Activated naive CD8-positive, alpha-beta T cell (primary cell): ENCODE measurements around the gene NEK7.
"Not testable (repeated sequence)": the region's sequence is repeated elsewhere in the genome, so short reads cannot be mapped to it uniquely, and the experiment has no call there.

Experiments used
- H3K27ac Mint-ChIP-seq: one replicate; pipeline ENCODE4 v1.8.0; 2021; ENCODE audit warnings: mixed read lengths
- H3K27me3 Mint-ChIP-seq: one replicate; pipeline ENCODE4 v1.8.0; 2021; ENCODE audit warnings: mixed read lengths
- H3K36me3 Mint-ChIP-seq: one replicate; pipeline ENCODE4 v1.8.0; 2021; ENCODE audit warnings: mixed read lengths
- H3K4me1 Mint-ChIP-seq: one replicate; pipeline ENCODE4 v1.8.0; 2021; ENCODE audit warnings: low read depth, mixed read lengths
- H3K4me3 Mint-ChIP-seq: one replicate; pipeline ENCODE4 v1.8.0; 2021; ENCODE audit warnings: mild to moderate bottlenecking, mixed read lengths
- H3K9me3 Mint-ChIP-seq: one replicate; pipeline ENCODE4 v1.8.0; 2021; ENCODE audit warnings: low read depth, mixed read lengths

Gene NEK7

DNA sequence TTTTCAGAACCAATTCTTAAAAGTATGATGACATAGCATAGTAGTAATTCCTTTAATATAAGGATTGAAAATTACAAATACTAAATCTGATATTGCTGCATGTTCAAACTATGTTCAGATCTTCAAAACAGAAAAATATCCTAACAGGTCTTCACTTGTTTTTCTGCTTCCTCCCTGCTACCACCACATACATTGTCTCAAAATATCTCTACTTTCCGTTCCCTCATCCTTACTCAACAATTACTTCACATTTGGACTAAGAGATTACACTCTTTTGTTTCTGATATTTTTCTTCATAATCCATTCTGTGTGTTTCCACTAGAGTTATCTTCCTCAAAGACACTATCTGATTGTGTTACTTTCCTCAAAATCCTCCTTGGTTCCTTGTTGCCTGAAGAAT, 125.1 kb downstream of the NEK7 start:
- Mint-ChIP-seq H3K4me1 (peaks cover 2% of the 10 kb centered on the region), H3K36me3 (peaks cover 9% of the 10 kb centered on the region), H3K4me3 (no peak overlapping the region), H3K9me3 (no peaks in the 10 kb centered on the region), H3K27me3 (no peaks in the 10 kb centered on the region), H3K27ac (no peak overlapping the region)

DNA sequence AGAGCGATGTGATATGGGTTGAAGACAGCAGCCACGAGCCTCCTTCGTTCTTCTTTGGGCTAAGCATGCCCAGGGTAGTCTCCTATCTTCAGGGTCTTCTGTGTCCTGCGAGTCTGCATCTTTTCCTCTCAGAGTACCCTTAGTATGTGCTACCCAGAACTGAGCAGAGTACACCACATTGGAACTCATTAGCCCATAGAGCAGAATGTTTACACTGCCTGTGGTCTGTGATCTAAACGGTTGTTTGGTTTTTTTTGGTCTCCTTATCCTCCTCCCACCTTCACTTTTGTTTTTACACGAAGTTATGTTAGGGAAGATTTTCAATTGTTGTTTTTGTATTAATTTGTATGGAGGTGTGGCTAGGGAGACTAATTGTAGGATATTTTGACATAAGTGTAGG, 126.4 kb downstream of the NEK7 start:
- H3K36me3 Mint-ChIP-seq = peaks cover 9% of the 10 kb centered on the region
- no peaks in the 10 kb centered on the region for H3K9me3 Mint-ChIP-seq
- H3K4me3 Mint-ChIP-seq = no peak overlapping the region
- H3K27me3 Mint-ChIP-seq = no peaks in the 10 kb centered on the region
- no peak overlapping the region for H3K27ac Mint-ChIP-seq
- peaks cover 2% of the 10 kb centered on the region for H3K4me1 Mint-ChIP-seq

DNA sequence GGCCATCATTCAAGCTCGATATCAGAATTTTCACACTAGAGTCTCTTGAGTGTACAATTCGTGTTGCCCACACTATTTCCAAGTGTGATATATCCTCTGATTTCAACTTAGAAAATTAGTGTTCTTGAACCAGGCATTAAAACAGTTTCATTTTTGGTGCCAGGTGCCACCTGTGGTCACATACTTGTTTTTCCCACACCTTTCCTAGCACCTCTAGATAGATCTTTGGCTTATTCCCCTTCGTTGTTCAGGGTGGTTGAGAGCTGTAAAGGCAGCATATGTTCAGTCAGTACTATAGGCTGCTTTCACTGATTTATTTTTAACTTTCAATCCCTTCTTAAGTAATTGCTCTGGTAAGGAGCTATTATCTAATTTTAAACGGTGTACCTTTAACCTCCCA, 131.1 kb downstream of the NEK7 start:
- peaks cover 7% of the 10 kb centered on the region for H3K4me1 Mint-ChIP-seq
- H3K9me3 Mint-ChIP-seq = no peaks in the 10 kb centered on the region
- peaks cover 3% of the 10 kb centered on the region for H3K36me3 Mint-ChIP-seq
- no peak overlapping the region for H3K27ac Mint-ChIP-seq
- no peaks in the 10 kb centered on the region for H3K27me3 Mint-ChIP-seq
- no peak overlapping the region for H3K4me3 Mint-ChIP-seq

DNA sequence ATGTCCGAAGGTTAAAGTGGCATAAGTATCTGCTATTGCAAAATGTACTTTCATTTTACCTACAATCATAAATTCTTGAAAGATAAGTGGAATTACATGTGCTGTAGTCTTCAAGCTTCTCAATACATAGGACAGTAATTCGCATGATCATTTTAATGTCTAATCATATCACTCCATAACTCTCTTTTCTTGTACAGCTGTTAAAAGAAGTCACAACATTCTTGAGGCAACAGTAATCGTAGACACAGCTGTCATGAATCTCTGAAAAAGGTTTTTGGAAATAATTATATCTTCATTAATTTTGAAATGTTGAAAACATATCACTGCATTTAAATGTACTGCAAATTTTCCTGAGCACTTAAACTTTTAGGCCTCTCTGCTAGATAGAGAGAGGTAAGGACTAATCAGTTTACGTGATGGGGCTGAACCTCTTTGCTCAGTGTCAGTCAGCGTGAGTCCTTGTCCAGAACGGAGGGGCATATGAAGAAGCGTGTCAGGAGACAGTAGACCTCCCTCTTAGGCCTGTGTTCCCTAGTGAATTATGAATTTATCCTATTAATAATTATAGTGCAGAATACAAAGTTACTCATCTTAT, 133.4 kb downstream of the NEK7 start:
- peaks cover 2% of the 10 kb centered on the region for H3K36me3 Mint-ChIP-seq
- H3K27me3 Mint-ChIP-seq = no peaks in the 10 kb centered on the region
- H3K9me3 Mint-ChIP-seq = no peaks in the 10 kb centered on the region
- H3K4me3 Mint-ChIP-seq = no peak overlapping the region
- H3K27ac Mint-ChIP-seq = no peak overlapping the region
- peaks cover 7% of the 10 kb centered on the region for H3K4me1 Mint-ChIP-seq

DNA sequence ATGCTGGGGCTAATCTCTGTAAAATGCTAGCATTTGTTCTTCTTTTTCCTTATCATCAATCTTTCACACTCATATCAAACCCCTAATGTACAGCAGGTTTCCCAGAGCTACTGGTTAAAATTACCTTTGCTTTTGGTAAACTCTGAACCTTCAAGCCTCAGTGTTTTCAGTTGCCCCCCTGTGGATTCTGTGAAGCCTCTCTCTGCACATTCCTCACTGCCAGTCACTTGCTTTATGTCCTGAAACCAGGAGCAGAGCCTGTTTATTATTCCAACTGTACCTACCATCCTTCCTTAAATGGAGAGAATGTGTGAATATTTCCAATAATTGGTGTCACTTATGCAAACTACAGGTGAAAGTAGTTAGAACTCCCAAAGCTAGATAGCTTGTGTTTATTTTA, 134.2 kb downstream of the NEK7 start:
- H3K27ac Mint-ChIP-seq = peak overlapping the region; percentile 46
- peaks cover 7% of the 10 kb centered on the region for H3K4me1 Mint-ChIP-seq
- H3K4me3 Mint-ChIP-seq = no peak overlapping the region
- no peaks in the 10 kb centered on the region for H3K27me3 Mint-ChIP-seq
- H3K36me3 Mint-ChIP-seq = peaks cover 5% of the 10 kb centered on the region
- no peaks in the 10 kb centered on the region for H3K9me3 Mint-ChIP-seq

DNA sequence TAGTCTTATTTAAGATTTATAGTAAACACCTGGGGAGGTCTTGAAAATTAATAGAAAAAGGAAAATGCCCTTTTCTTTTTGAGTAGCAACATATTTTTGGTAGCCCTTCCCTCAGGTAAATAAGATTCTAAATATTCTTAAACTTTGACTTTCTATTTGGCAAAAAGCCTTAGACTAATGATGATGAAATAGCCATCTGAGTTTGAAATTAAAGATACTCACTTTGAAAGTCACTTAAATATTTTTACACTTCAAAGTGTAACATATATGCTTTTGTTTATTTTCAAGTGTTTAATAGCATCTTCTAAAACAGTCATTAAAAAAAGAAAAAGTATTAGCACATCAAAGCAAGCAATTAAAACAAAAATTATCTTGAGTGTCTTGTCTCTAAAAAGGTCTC, 135.1 kb downstream of the NEK7 start:
- Mint-ChIP-seq H3K4me3 (no peak overlapping the region), H3K36me3 (peaks cover 6% of the 10 kb centered on the region), H3K27ac (no peak overlapping the region), H3K9me3 (no peaks in the 10 kb centered on the region), H3K27me3 (no peaks in the 10 kb centered on the region), H3K4me1 (peaks cover 7% of the 10 kb centered on the region)

DNA sequence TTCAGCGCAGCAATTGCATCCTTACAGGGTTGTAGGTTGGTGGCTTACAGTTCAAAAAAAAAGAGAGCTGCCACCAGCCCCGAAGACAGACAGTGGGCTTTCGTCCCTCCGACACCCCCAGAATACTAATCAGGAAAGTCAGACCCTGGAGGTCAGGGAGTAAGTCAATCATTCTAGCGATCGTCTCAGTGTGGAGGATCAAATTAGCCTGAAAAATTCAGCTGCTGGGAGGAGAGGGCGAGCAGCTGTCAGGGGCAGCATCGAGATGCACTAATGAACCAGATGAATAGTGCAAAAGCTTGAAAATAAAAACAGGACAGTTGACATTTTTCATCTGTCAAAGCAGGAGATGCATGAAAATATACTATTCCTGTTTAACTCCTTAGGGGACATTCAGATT, 138.4 kb downstream of the NEK7 start:
- H3K27me3 Mint-ChIP-seq = no peaks in the 10 kb centered on the region
- H3K36me3 Mint-ChIP-seq = peaks cover 19% of the 10 kb centered on the region
- H3K4me3 Mint-ChIP-seq = no peak overlapping the region
- H3K9me3 Mint-ChIP-seq = no peaks in the 10 kb centered on the region
- no peak overlapping the region for H3K27ac Mint-ChIP-seq
- peaks cover 5% of the 10 kb centered on the region for H3K4me1 Mint-ChIP-seq

DNA sequence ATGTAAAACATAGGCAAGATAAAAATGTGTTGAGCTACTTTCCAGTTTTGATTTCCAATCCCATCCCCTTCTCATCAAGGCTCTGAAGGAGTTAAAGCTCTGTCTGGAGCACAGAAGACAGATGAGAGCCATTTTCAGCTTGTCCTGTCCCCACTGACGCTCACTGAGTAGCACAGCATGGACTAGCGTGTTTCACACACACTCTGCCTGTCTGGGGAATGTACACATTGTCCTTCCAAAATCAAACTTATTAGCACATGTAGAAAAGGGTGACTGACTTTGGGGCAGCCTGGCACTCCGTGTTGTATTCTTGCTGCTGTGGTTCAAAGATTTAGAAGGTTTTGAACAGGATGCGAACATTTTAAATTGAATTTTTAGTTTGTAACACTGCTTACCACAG, 139.2 kb downstream of the NEK7 start:
- Mint-ChIP-seq H3K4me3 (no peak overlapping the region), H3K27ac (no peak overlapping the region), H3K9me3 (peaks cover 4% of the 10 kb centered on the region)

DNA sequence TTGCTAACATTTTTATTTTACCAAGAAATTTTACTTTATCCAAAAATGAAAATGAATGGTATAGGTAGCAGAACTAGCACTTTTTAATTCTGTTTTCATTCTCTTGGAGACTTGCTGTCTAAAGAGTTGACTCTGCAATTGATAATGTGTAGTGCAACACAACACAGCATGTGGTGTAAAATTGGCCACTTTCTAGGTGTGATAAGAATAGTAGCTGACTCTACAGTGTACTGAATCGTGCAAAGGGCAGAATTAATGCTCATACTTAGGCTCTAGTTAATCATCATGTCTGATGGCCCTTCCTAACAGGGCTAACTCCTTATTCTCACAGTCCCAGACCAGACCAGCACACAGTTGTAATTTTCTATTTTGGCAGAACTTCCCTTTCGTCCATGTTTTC, 140.5 kb downstream of the NEK7 start:
- Mint-ChIP-seq H3K27ac (no peak overlapping the region), H3K4me1 (peaks cover 3% of the 10 kb centered on the region), H3K36me3 (peaks cover 30% of the 10 kb centered on the region), H3K9me3 (peaks cover 4% of the 10 kb centered on the region), H3K4me3 (no peak overlapping the region), H3K27me3 (no peaks in the 10 kb centered on the region)

More for the DNA sequence above, 139.2 kb downstream of the NEK7 start:
- Mint-ChIP-seq H3K36me3 (peaks cover 25% of the 10 kb centered on the region), H3K27me3 (no peaks in the 10 kb centered on the region), H3K4me1 (peaks cover 6% of the 10 kb centered on the region)

DNA sequence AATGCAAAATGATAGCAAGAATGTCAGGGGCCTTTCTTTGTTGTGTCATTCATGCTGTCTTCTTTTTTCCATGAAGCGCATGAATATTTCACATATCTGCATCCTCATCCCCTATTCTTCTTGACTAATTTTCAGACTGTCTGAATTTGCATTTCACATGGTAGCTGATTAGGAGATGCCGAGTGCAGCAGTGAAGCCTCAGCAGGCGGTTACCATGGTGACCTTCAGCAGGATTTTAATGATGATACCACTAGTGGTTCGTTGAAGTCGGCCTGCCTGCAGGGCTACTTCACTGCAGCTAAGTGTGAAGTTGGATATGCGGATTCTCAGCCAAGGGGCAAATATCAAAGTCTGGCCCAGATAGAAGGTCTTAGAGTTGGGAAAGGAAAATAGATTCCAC, 141.8 kb downstream of the NEK7 start:
- Mint-ChIP-seq H3K27me3 (no peaks in the 10 kb centered on the region), H3K36me3 (peaks cover 31% of the 10 kb centered on the region), H3K9me3 (peaks cover 4% of the 10 kb centered on the region), H3K4me1 (peaks cover 5% of the 10 kb centered on the region), H3K27ac (no peak overlapping the region), H3K4me3 (no peak overlapping the region)

DNA sequence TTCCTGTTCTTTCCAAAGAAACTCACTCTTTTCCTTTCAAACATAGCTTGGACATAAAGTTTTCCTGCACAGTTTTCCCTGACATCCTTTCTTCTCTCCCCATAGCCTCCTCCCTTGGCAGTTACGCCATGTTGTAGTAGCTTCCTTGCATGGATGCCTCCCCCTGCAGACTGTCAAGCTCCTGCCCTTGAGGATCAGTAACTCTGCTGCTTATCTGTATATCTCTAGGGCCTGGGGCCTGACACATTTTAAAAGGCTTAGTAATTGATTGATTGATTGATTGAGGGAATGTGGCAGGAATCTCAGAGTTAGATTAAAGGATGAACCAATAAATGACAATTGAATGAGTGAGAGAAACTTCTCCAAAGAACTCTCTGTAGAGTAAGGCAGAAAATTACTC, 143.7 kb downstream of the NEK7 start:
- peaks cover 31% of the 10 kb centered on the region for H3K36me3 Mint-ChIP-seq

DNA sequence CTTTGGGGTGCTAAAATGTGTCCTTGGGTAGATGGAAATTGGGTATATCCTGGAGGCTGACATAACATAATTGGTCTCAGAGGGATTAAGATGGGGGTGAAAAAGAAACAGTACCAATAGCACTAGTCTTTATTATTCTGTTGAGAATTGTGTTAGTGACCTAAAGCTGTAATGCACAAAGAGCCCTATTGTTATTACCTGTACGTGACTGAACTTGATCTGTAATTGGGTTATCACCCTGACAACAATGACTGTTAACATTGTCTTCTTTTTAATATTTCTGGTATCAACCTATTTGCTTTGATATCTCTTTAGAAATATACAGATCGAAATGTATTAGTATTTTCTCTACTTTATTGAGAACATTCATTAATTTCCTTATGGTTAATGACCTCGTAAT, 147.6 kb downstream of the NEK7 start:
- Mint-ChIP-seq H3K36me3 (peaks cover 40% of the 10 kb centered on the region), H3K27ac (no peak overlapping the region), H3K4me3 (no peak overlapping the region)

More for the DNA sequence above, 143.7 kb downstream of the NEK7 start:
- H3K27me3 Mint-ChIP-seq = no peaks in the 10 kb centered on the region
- no peak overlapping the region for H3K4me3 Mint-ChIP-seq
- peak overlapping the region; percentile 59 for H3K27ac Mint-ChIP-seq
- H3K4me1 Mint-ChIP-seq = peaks cover 5% of the 10 kb centered on the region
- peaks cover 4% of the 10 kb centered on the region for H3K9me3 Mint-ChIP-seq

DNA sequence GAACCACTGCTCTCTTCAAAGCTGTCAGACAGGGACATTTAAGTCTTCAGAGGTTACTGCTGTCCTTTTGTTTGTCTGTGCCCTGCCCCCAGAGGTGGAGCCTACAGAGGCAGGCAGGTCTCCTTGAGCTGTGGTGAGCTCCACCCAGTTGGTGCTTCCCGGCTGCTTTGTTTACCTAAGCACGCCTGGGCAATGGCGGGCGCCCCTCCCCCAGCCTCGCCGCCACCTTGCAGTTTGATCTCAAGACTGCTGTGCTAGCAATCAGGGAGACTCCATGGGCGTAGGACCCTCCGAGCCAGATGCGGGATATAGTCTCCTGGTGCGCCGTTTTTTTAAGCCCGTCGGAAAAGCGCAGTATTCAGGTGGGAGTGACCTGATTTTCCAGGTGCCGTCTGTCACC, 158.0 kb downstream of the NEK7 start:
- not testable (repeated sequence) for H3K27me3 Mint-ChIP-seq, H3K27ac Mint-ChIP-seq, H3K9me3 Mint-ChIP-seq, H3K4me3 Mint-ChIP-seq
- H3K4me1 Mint-ChIP-seq = peaks cover 26% of the 10 kb centered on the region
- peaks cover 20% of the 10 kb centered on the region for H3K36me3 Mint-ChIP-seq

More for the DNA sequence above, 147.6 kb downstream of the NEK7 start:
- Mint-ChIP-seq H3K4me1 (peaks cover 5% of the 10 kb centered on the region), H3K9me3 (peaks cover 15% of the 10 kb centered on the region), H3K27me3 (no peaks in the 10 kb centered on the region)

DNA sequence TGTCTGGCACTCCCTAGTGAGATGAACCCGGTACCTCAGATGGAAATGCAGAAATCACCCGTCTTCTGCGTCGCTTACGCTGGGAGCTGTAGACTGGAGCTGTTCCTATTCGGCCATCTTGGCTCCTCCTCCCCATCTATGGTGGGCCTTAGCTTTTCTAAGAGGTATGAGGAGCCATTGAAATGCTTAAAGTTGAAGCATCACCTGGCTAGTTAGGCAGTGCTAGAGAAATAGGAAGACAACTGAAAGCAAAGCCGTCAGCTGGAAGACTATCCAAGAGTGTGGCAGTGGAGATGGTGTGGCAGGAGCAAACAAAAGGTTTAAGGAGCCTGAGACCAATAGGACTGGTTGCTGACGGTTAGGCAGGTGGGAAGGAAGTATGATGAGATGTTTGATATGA, 158.5 kb downstream of the NEK7 start:
- H3K9me3 Mint-ChIP-seq, H3K27ac Mint-ChIP-seq, H3K27me3 Mint-ChIP-seq, H3K4me3 Mint-ChIP-seq: not testable (repeated sequence)
- H3K4me1 Mint-ChIP-seq = peaks cover 26% of the 10 kb centered on the region
- H3K36me3 Mint-ChIP-seq = peaks cover 18% of the 10 kb centered on the region

DNA sequence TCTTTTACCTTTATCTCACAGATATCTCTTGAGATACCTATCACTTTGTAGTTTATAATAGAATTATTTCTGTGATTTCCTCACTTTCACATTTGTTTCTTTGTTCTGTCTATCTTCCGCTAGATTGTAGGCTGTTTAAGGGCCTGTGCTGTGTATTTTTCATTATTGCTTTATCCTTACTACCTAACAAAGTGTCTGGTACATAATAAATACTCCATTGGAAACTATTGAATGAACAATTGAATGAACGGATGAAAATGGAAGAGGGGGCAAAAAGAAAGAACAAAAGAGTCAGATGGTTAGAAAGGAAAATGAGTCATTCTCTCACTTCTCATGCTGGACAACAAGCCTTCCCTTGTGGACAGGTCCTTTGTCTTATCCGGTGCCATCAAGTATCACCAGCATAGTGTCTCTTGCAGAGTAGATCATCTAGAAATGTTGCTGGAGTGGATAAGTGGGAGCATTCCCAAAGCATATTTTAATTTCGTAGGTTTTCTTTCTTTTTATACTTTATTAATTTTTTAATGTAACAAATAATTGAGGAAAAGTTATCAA, 159.8 kb downstream of the NEK7 start:
- no peaks in the 10 kb centered on the region for H3K9me3 Mint-ChIP-seq
- H3K4me3 Mint-ChIP-seq = no peak overlapping the region
- H3K4me1 Mint-ChIP-seq = peaks cover 26% of the 10 kb centered on the region
- peak overlapping the region; percentile 29 for H3K27ac Mint-ChIP-seq
- H3K36me3 Mint-ChIP-seq = peaks cover 16% of the 10 kb centered on the region
- no peaks in the 10 kb centered on the region for H3K27me3 Mint-ChIP-seq

DNA sequence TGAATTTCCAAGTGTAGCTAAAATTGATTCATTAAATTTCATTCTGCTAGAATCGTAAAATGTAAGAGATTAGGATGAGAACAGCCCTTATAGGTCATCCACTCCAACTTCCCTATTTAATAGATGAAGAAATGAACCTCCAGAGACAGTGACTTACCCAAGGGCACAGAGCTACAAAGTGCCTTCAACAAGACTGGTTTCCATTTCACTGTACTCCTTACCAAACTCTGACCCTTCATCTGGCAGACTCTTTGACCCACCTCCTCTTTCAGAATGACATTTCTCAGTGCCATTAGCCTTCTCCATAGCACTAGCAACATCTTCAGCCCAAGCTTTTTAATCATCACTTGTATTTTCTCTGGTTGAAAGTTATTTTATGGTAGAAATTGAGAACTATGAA, 161.3 kb downstream of the NEK7 start:
- Mint-ChIP-seq H3K27me3 (no peaks in the 10 kb centered on the region), H3K4me1 (peaks cover 24% of the 10 kb centered on the region), H3K4me3 (no peak overlapping the region), H3K9me3 (no peaks in the 10 kb centered on the region), H3K36me3 (peaks cover 16% of the 10 kb centered on the region), H3K27ac (no peak overlapping the region)
